ENCODE measurements around the gene SLC16A2.

The SLC16A2 gene

DNA sequence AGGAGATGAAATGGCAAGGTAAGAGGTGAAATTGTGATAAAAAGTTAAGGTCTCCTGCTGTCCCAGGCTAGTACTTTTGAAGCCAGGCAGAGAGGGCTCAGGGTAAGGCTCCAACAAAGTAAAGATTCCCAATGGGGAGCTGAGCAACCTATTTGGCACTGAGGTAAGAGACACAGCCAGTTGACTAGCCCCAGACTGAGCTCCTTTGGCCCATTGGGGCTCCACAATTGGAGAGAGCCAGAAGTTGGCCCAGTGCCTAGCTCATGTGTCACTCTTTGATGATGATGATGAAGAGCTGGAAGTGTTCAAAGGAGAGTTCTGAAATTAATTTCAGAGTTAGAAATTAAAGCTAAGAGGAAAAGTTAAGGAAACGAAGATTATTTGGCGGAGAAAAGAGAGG, 98.6 kb downstream of the SLC16A2 start:
- Histone ChIP-seq H3K9me3 (ENCODE audit: insufficient read depth, low read length) (peaks cover 13% of the 10 kb centered on the region), H3K4me1 (ENCODE audit: insufficient read depth, insufficient read length) (no peaks in the 10 kb centered on the region), H3K9ac (ENCODE audit: insufficient read length, low read depth) (no peak overlapping the region), H3K27me3 (ENCODE audit: insufficient read depth, insufficient read length) (no peaks in the 10 kb centered on the region), H3K4me3 (ENCODE audit: insufficient read length, low read depth) (no peak overlapping the region), H3K36me3 (ENCODE audit: insufficient read depth, insufficient read length, low read length) (no peaks in the 10 kb centered on the region)
- DNase-seq (ENCODE audit: low read depth, low spot score): no peak
- no peak for TF ChIP-seq ZNF274 (IDR thresholded peaks at IDR 0.05; ENCODE audit: low read depth, low read length)
- no peak for TF ChIP-seq YY1 (IDR thresholded peaks at IDR 0.05; ENCODE audit: insufficient read depth, insufficient read length)
- TF ChIP-seq SUZ12 (IDR thresholded peaks at IDR 0.05; ENCODE audit: extremely low read depth, insufficient read depth, insufficient read length): no peak

DNA sequence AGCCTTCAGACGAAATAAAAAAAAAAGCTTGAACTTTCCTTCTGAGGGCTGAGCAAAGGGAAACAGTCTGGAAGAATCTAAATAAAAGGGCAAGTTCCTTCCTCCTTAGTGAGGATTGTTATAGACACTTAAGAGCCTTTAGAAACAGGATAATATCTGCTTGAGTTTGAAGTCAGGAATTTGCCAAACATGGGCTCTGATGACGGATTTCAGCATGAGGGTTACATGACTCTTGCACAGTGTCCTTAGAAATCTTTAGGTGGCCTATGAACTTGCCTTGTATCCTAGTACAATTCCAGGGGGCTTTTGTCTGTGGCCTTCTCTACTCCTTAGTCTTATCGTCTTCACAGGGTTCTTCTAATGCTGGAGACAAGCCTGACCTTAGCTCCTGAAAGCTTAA, 99.0 kb downstream of the SLC16A2 start:
- H3K9ac ChIP-seq (ENCODE audit: insufficient read length, low read depth): no peak overlapping the region
- DNase-seq (ENCODE audit: low read depth, low spot score): no peak
- H3K4me1 ChIP-seq (ENCODE audit: insufficient read depth, insufficient read length): no peaks in the 10 kb centered on the region
- TF ChIP-seq ZNF274 (IDR thresholded peaks at IDR 0.05; ENCODE audit: low read depth, low read length) (no peak), SUZ12 (IDR thresholded peaks at IDR 0.05; ENCODE audit: extremely low read depth, insufficient read depth, insufficient read length) (no peak), YY1 (IDR thresholded peaks at IDR 0.05; ENCODE audit: insufficient read depth, insufficient read length) (no peak)
- no peaks in the 10 kb centered on the region for H3K36me3 ChIP-seq (ENCODE audit: insufficient read depth, insufficient read length, low read length)
- H3K9me3 ChIP-seq (ENCODE audit: insufficient read depth, low read length): peaks cover 13% of the 10 kb centered on the region
- H3K4me3 ChIP-seq (ENCODE audit: insufficient read length, low read depth): no peak overlapping the region
- H3K27me3 ChIP-seq (ENCODE audit: insufficient read depth, insufficient read length): no peaks in the 10 kb centered on the region

DNA sequence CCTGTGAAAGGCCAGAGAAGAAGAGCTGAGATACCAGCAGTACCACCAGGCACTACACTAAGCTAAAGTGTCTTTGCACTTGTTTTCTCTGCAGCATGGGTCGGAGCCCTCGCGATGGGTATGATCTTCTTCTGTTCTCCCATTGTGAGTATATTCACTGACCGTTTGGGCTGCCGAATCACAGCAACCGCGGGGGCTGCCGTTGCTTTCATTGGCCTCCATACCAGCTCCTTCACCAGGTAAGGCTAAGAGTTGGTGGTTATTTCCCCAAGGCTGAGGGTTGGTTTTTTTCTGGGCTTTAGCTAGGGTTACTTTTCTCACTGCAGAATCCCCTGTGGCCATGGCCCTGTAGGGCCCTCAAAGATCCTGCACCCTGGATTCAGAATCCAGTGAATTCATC, 99.6 kb downstream of the SLC16A2 start:
- Histone ChIP-seq H3K36me3 (ENCODE audit: insufficient read depth, insufficient read length, low read length) (peaks cover 5% of the 10 kb centered on the region), H3K4me3 (ENCODE audit: insufficient read length, low read depth) (no peak overlapping the region), H3K9me3 (ENCODE audit: insufficient read depth, low read length) (peaks cover 12% of the 10 kb centered on the region), H3K9ac (ENCODE audit: insufficient read length, low read depth) (no peak overlapping the region), H3K27me3 (ENCODE audit: insufficient read depth, insufficient read length) (no peaks in the 10 kb centered on the region), H3K4me1 (ENCODE audit: insufficient read depth, insufficient read length) (no peaks in the 10 kb centered on the region)
- TF ChIP-seq ZNF274 (IDR thresholded peaks at IDR 0.05; ENCODE audit: low read depth, low read length): no peak
- TF ChIP-seq YY1 (IDR thresholded peaks at IDR 0.05; ENCODE audit: insufficient read depth, insufficient read length): no peak
- no peak for TF ChIP-seq SUZ12 (IDR thresholded peaks at IDR 0.05; ENCODE audit: extremely low read depth, insufficient read depth, insufficient read length)
- DNase-seq (ENCODE audit: low read depth, low spot score): no peak

DNA sequence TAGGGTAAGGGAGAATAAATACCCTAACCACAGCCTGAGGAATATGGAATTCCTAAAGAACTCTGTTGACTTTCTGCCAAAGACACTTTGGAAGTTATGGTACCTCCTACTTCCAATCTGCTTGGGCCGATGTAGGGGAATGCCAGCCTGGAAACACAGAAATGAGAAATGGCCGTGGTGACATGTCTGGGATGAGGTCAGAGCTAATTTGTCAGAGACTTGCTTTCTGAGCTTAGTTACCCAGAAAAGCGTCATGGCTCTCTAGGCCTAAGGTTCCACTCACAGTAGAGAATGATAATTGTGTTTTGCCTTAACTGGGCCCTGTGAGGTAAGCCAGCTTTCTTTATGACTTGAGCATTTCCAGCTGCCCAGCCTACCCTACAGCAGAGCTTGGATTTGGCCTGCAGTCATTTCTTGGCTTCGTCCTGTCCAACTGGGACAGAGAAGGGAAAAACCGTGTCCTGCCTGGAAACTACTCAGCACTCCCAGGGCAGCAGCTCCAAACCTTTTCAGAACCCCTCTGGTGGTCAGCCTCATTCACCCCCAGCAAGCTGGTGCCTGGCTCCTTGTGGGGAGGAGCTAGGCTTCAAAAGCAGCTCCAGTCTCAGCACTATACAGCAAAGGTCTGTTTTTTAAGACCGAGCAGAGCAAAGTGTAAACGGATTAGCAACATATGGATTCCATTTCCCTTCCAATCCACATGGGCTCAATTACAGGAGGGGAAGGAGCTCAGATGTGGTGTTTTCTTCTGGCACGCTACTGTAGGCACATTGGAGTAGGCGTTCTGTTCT, 100.9 kb downstream of the SLC16A2 start:
- H3K9ac ChIP-seq (ENCODE audit: insufficient read length, low read depth): no peak overlapping the region
- no peaks in the 10 kb centered on the region for H3K4me1 ChIP-seq (ENCODE audit: insufficient read depth, insufficient read length)
- peaks cover 5% of the 10 kb centered on the region for H3K36me3 ChIP-seq (ENCODE audit: insufficient read depth, insufficient read length, low read length)
- H3K27me3 ChIP-seq (ENCODE audit: insufficient read depth, insufficient read length): no peaks in the 10 kb centered on the region
- no peak for DNase-seq (ENCODE audit: low read depth, low spot score)
- no peak for TF ChIP-seq SUZ12 (IDR thresholded peaks at IDR 0.05; ENCODE audit: extremely low read depth, insufficient read depth, insufficient read length)
- TF ChIP-seq ZNF274 (IDR thresholded peaks at IDR 0.05; ENCODE audit: low read depth, low read length): no peak
- no peak for TF ChIP-seq YY1 (IDR thresholded peaks at IDR 0.05; ENCODE audit: insufficient read depth, insufficient read length)
- no peaks in the 10 kb centered on the region for H3K9me3 ChIP-seq (ENCODE audit: insufficient read depth, low read length)
- H3K4me3 ChIP-seq (ENCODE audit: insufficient read length, low read depth): no peak overlapping the region

DNA sequence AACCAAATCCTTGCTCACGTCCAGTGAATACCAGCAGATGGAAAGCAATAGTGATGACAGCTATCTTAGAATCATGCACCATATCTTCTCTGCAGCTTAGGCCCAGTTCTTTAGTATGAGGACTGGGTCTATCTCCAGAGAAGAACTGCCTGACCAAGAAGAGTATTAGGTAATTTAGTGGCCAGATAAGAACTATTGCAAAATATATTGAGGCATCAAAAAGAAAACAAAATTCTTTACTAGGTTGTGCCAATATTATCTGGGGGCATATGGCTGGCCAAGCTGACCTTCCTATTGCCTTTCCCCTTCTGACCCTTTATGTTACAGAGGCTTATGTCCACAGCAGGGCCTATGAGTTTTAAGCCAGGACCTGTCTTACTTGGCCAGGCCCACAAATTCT, 101.9 kb downstream of the SLC16A2 start:
- H3K27me3 ChIP-seq (ENCODE audit: insufficient read depth, insufficient read length): no peaks in the 10 kb centered on the region
- no peaks in the 10 kb centered on the region for H3K9me3 ChIP-seq (ENCODE audit: insufficient read depth, low read length)
- TF ChIP-seq ZNF274 (IDR thresholded peaks at IDR 0.05; ENCODE audit: low read depth, low read length): no peak
- TF ChIP-seq YY1 (IDR thresholded peaks at IDR 0.05; ENCODE audit: insufficient read depth, insufficient read length): no peak
- no peak for TF ChIP-seq SUZ12 (IDR thresholded peaks at IDR 0.05; ENCODE audit: extremely low read depth, insufficient read depth, insufficient read length)
- no peak overlapping the region for H3K4me3 ChIP-seq (ENCODE audit: insufficient read length, low read depth)
- peaks cover 1% of the 10 kb centered on the region for H3K4me1 ChIP-seq (ENCODE audit: insufficient read depth, insufficient read length)
- peaks cover 5% of the 10 kb centered on the region for H3K36me3 ChIP-seq (ENCODE audit: insufficient read depth, insufficient read length, low read length)
- H3K9ac ChIP-seq (ENCODE audit: insufficient read length, low read depth): no peak overlapping the region
- no peak for DNase-seq (ENCODE audit: low read depth, low spot score)

DNA sequence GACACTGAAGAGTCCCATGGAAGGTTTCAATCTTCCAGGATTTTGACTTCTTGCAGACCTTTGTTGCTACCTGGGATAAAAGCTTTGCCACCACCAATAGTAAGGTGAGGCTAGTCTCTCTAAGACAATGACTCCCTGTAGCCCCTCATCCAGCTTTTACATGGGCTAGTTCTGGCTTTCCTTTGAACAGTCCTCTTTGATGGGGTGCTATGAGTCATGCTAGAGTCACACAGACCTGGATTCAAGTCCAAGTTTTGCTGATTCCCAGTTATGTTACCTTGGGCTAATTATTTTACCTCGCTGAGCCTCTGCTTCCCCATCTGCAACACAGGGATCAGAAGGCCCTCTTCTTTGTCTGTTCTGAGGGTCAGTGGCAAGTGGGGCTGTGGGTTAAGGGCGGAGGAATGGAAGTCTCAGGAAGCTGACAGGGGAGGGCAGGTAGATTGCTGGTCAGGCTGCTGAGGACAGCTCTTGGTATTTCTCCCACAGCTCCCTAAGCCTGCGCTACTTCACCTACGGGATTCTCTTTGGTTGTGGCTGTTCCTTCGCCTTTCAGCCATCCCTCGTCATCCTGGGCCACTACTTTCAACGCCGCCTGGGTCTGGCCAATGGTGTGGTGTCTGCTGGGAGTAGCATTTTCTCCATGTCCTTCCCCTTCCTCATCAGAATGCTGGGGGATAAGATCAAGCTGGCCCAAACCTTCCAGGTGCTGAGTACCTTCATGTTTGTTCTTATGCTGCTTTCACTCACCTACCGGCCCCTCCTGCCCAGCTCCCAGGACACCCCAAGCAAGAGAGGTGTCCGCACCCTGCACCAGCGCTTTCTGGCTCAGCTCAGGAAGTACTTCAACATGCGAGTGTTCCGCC, 102.8 kb downstream of the SLC16A2 start:
- H3K4me1 ChIP-seq (ENCODE audit: insufficient read depth, insufficient read length): peaks cover 3% of the 10 kb centered on the region
- H3K9ac ChIP-seq (ENCODE audit: insufficient read length, low read depth): no peak overlapping the region
- TF ChIP-seq SUZ12 (IDR thresholded peaks at IDR 0.05; ENCODE audit: extremely low read depth, insufficient read depth, insufficient read length): no peak
- TF ChIP-seq ZNF274 (IDR thresholded peaks at IDR 0.05; ENCODE audit: low read depth, low read length): no peak
- no peak for TF ChIP-seq YY1 (IDR thresholded peaks at IDR 0.05; ENCODE audit: insufficient read depth, insufficient read length)
- no peaks in the 10 kb centered on the region for H3K9me3 ChIP-seq (ENCODE audit: insufficient read depth, low read length)
- H3K27me3 ChIP-seq (ENCODE audit: insufficient read depth, insufficient read length): no peaks in the 10 kb centered on the region
- peaks cover 8% of the 10 kb centered on the region for H3K36me3 ChIP-seq (ENCODE audit: insufficient read depth, insufficient read length, low read length)
- no peak for DNase-seq (ENCODE audit: low read depth, low spot score)
- H3K4me3 ChIP-seq (ENCODE audit: insufficient read length, low read depth): no peak overlapping the region

DNA sequence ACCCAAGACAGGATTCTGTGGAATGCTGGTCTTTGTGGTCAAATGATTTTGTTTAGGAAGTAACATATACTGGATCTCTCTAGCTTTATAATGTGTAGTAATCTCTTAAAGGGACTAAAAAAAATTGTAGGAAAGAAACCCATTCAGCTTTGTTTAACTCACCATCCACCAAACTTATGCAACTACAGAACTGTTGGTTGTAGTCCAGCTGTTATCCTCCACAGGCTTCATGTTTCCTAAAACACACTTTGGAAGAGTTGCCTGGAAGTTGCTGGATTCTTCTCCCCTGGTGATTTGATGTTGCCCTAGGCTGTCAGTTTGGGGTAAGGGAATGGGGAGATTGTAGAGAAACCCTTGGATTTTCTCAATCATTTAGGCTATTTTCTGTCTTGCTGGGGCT, 103.8 kb downstream of the SLC16A2 start:
- Histone ChIP-seq H3K9me3 (ENCODE audit: insufficient read depth, low read length) (no peaks in the 10 kb centered on the region), H3K27me3 (ENCODE audit: insufficient read depth, insufficient read length) (no peaks in the 10 kb centered on the region), H3K9ac (ENCODE audit: insufficient read length, low read depth) (no peak overlapping the region), H3K36me3 (ENCODE audit: insufficient read depth, insufficient read length, low read length) (peaks cover 9% of the 10 kb centered on the region), H3K4me1 (ENCODE audit: insufficient read depth, insufficient read length) (peaks cover 3% of the 10 kb centered on the region), H3K4me3 (ENCODE audit: insufficient read length, low read depth) (no peak overlapping the region)
- DNase-seq (ENCODE audit: low read depth, low spot score): no peak
- no peak for TF ChIP-seq ZNF274 (IDR thresholded peaks at IDR 0.05; ENCODE audit: low read depth, low read length)
- TF ChIP-seq YY1 (IDR thresholded peaks at IDR 0.05; ENCODE audit: insufficient read depth, insufficient read length): no peak
- TF ChIP-seq SUZ12 (IDR thresholded peaks at IDR 0.05; ENCODE audit: extremely low read depth, insufficient read depth, insufficient read length): no peak
